ENCODE data around the gene USP3.

DNA sequence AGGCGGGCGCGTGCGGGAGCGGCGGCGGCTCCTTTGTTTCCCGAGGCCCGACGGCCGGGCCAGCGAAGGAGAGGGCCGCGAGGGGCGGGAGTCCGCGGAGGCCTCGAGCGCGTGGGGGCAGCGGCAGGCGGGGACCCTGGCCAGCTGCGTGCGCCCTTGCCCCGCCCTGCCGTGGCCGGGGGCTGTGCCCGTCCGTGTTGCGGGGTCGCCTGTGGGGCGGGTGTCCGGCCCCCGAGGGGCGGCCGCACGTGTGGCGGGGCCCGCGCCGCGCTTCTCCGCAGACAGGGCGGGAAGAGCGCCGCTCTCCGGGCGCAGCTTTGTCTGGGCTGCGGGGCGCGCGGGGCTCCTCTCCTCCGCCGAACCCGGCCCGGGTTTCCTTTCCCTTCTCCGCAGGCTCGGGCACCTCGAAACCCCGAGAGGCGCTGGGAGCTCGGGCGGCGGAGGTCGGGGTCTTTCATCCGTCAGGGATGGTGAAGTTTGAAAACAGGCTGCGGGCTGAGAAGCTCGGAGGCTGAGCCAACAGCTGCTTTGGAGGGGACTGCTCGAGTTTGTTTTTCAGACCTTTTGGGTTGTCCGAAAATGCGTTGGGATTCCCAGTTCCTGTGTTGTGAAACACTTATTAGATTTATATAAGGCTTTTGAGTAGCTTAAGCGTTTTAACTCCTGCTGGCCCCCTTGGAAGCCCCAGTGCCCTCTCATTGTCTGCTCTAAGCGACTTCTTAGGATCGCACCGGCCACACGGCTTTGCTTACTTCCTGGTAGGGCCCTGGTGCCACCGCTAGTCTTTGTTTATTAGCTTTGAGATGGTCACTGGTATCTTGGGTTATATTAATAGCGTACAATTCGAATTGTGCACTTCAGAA, 817 bp downstream of the USP3 start:
- TF ChIP-seq, protein P1, sequence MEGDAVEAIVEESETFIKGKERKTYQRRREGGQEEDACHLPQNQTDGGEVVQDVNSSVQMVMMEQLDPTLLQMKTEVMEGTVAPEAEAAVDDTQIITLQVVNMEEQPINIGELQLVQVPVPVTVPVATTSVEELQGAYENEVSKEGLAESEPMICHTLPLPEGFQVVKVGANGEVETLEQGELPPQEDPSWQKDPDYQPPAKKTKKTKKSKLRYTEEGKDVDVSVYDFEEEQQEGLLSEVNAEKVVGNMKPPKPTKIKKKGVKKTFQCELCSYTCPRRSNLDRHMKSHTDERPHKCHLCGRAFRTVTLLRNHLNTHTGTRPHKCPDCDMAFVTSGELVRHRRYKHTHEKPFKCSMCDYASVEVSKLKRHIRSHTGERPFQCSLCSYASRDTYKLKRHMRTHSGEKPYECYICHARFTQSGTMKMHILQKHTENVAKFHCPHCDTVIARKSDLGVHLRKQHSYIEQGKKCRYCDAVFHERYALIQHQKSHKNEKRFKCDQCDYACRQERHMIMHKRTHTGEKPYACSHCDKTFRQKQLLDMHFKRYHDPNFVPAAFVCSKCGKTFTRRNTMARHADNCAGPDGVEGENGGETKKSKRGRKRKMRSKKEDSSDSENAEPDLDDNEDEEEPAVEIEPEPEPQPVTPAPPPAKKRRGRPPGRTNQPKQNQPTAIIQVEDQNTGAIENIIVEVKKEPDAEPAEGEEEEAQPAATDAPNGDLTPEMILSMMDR (IDR thresholded peaks at IDR 0.05; ENCODE audit: low read depth, low read length, poor library complexity, severe bottlenecking): no peak
- no peak for TF ChIP-seq EZH2phosphoT487 (IDR thresholded peaks at IDR 0.05; ENCODE audit: borderline replicate concordance, low read length)

All from DOHH2 (cell line).